GM18907 (cell line): ENCODE measurements around the gene CHMP3.

ENCODE experiments used
- ATAC-seq: cut with Tn5 transposase; IDR thresholded peaks from one replicate; pipeline ENCODE4 v1.9.1; 2021; ENCODE audit warnings: mild to moderate bottlenecking, moderate library complexity; ENCODE audit not compliant: unreplicated experiment

Gene CHMP3

GRCh38 chr2:86471637-86472036, 91.6 kb downstream of the CHMP3 start:
- no peak for ATAC-seq

- ATAC-seq = no peak
Observed at GRCh38 chr2:86470890-86471289, 92.4 kb downstream of the CHMP3 start.

GRCh38 chr2:86468162-86469033, 94.8 kb downstream of the CHMP3 start:
- ATAC-seq = no peak

GRCh38 chr2:86466306-86466705, 96.9 kb downstream of the CHMP3 start:
- no peak for ATAC-seq

GRCh38 chr2:86464652-86465051, 98.6 kb downstream of the CHMP3 start:
- no peak for ATAC-seq

GRCh38 chr2:86461042-86461743, 102.0 kb downstream of the CHMP3 start:
- ATAC-seq = no peak

GRCh38 chr2:86455181-86455580, 108.1 kb downstream of the CHMP3 start:
- ATAC-seq = no peak

GRCh38 chr2:86454238-86454637, 109.0 kb downstream of the CHMP3 start:
- no peak for ATAC-seq

DNA sequence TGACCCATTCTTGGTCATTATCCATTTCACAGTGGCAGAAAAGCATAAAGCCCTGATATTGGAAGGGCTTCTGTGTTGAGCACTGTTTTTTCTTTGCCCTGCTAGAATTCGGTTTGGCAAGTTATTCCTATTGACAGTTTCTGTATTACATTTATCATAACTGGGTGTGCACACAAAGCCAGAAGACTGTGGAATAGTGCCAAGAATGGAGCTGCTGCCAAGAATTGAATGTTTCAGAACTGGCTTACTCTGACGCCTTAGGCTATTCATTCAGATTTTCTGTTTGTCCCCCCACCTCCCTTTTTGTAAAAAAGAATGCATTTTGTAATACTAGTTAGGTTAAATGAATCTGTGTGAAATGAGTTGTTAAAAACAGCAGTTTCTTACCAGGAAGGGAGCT, 109.4 kb downstream of the CHMP3 start:
- no peak for ATAC-seq
